HepG2 (cell line): ENCODE measurements around the gene TCF25. TPM values are rescaled to one million over a fixed set of nuclear protein-coding genes. Genes with fewer than 3 reads are reported as not detected.

Source experiments
- CBFB ChIP-seq: sonication (generic); formaldehyde crosslinking; IDR thresholded peaks from 2 replicates; pipeline ENCODE4 v1.4.0; 2020; ENCODE audit warnings: missing genetic modification reagents
- CSRNP1 ChIP-seq: sonication (generic); formaldehyde crosslinking; IDR thresholded peaks from 2 replicates; pipeline ENCODE4 v1.8.1; 2023; ENCODE audit warnings: mild to moderate bottlenecking, missing genetic modification reagents
- DNMT3B ChIP-seq: conservative IDR thresholded peaks from 2 replicates; pipeline ENCODE4 v1.6.1; 2016; ENCODE audit warnings: missing biosample characterization, control low read depth
- FIP1L1 ChIP-seq: fragments of 200-400 bp; formaldehyde crosslinking; IDR thresholded peaks from 2 replicates; pipeline ENCODE4 v1.6.1; 2018; ENCODE audit warnings: low read depth, mild to moderate bottlenecking, low read length, moderate library complexity, borderline replicate concordance; ENCODE audit not compliant: insufficient read depth
- HNF4A ChIP-seq: sonication (generic); formaldehyde crosslinking; IDR thresholded peaks from 2 replicates; pipeline ENCODE4 v1.4.0; 2020; ENCODE audit warnings: missing genetic modification reagents
- LRRFIP1 ChIP-seq: sonication (generic); formaldehyde crosslinking; conservative IDR thresholded peaks from 2 replicates; pipeline ENCODE4 v1.4.0; 2020; ENCODE audit warnings: missing genetic modification reagents
- NAIF1 ChIP-seq: sonication (generic); formaldehyde crosslinking; IDR thresholded peaks from 2 replicates; pipeline ENCODE4 v1.5.0; 2020; ENCODE audit warnings: mild to moderate bottlenecking, missing genetic modification reagents, borderline replicate concordance
- SMAD1 ChIP-seq: sonication (generic); formaldehyde crosslinking; IDR thresholded peaks from 2 replicates; pipeline ENCODE4 v1.4.0; 2020; ENCODE audit warnings: missing genetic modification reagents, low read depth, mild to moderate bottlenecking, borderline replicate concordance
- SOX6 ChIP-seq, 2 experiments: fragments of 450-650 bp in 1 of 2; sonication (generic) in 1 of 2; formaldehyde crosslinking in 1 of 2; IDR thresholded peaks; 2 replicates each; pipeline versions ENCODE4 v1.4.0 to v1.6.1; 2017 to 2020; ENCODE audit warnings: antibody characterized with exemption in 1 of 2, mild to moderate bottlenecking in 1 of 2, missing genetic modification reagents in 1 of 2
- SRSF1 ChIP-seq: fragments of 200-400 bp; formaldehyde crosslinking; optimal IDR thresholded peaks from 2 replicates; pipeline ENCODE3; 2017; ENCODE audit warnings: mild to moderate bottlenecking, low read depth, low read length, moderate library complexity
- THAP11 ChIP-seq: IDR thresholded peaks from 2 replicates; pipeline ENCODE4 v1.6.1; 2016; ENCODE audit warnings: missing biosample characterization, missing genetic modification reagents
- ZBTB25 ChIP-seq: IDR thresholded peaks from 2 replicates; pipeline ENCODE4 v1.6.1; 2018; ENCODE audit warnings: missing genetic modification reagents
- ZNF121 ChIP-seq: sonication (generic); formaldehyde crosslinking; IDR thresholded peaks from 2 replicates; pipeline ENCODE4 v1.5.0; 2020; ENCODE audit warnings: mild to moderate bottlenecking, missing genetic modification reagents
- ZNF629 ChIP-seq: sonication (generic); formaldehyde crosslinking; conservative IDR thresholded peaks from 2 replicates; pipeline ENCODE4 v1.5.0; 2020; ENCODE audit warnings: missing genetic modification reagents
- ZNF772 ChIP-seq: sonication (generic); formaldehyde crosslinking; IDR thresholded peaks from 2 replicates; pipeline ENCODE4 v1.5.0; 2020; ENCODE audit warnings: mild to moderate bottlenecking, missing genetic modification reagents
- ZNF775 ChIP-seq: sonication (generic); formaldehyde crosslinking; IDR thresholded peaks from 2 replicates; pipeline ENCODE4 v1.4.0; 2020; ENCODE audit warnings: missing genetic modification reagents, mild to moderate bottlenecking, moderate library complexity, borderline replicate concordance
- ZSCAN22 ChIP-seq: sonication (generic); formaldehyde crosslinking; IDR thresholded peaks from 2 replicates; pipeline ENCODE4 v1.4.0; 2020; ENCODE audit warnings: mild to moderate bottlenecking, missing genetic modification reagents
- polyA plus RNA-seq, 8 experiments: library from polyadenylated mRNA; depleted of rRNA in 3 of 8; stranded (reverse) in 7 of 8; unstranded in 1 of 8; fragments of >200 nt; fragmentation: Illumina TruSeq in 4 of 8; extraction: Trizol in 4 of 8; gene quantifications; 2 replicates each; pipeline versions ENCODE4 v1.2.1 to v1.2.3, GENCODE V29; 2011 to 2016; ENCODE audit warnings: low read depth in 4 of 8, missing spikeins in 1 of 8, mixed read lengths in 1 of 8; ENCODE audit not compliant: insufficient read depth in 1 of 8
- total RNA-seq, 5 experiments: library from RNA; depleted of rRNA; stranded (reverse); fragments of >200 nt; fragmentation: Illumina TruSeq; extraction: Trizol; gene quantifications; 2 replicates each; pipeline ENCODE4 v1.2.3, GENCODE V29; 2016; ENCODE audit warnings: low read depth in 1 of 5
- TF ChIP-seq, protein P1 (sequence below): sonication (generic); formaldehyde crosslinking; IDR thresholded peaks from 2 replicates; pipeline ENCODE4 v1.5.0; 2020; ENCODE audit warnings: mild to moderate bottlenecking, missing genetic modification reagents, borderline replicate concordance
- TF ChIP-seq, protein P2 (sequence below): sonication (generic); formaldehyde crosslinking; IDR thresholded peaks from 2 replicates; pipeline ENCODE4 v1.9.0; 2021; ENCODE audit warnings: missing genetic modification reagents, mild to moderate bottlenecking, borderline replicate concordance

Gene TCF25
- total and polyA plus RNA-seq, 2 of the 13 experiments (the other 11 are each of a cell fraction or from before 2014, with no cell fraction given) = 138 to 206 TPM

DNA sequence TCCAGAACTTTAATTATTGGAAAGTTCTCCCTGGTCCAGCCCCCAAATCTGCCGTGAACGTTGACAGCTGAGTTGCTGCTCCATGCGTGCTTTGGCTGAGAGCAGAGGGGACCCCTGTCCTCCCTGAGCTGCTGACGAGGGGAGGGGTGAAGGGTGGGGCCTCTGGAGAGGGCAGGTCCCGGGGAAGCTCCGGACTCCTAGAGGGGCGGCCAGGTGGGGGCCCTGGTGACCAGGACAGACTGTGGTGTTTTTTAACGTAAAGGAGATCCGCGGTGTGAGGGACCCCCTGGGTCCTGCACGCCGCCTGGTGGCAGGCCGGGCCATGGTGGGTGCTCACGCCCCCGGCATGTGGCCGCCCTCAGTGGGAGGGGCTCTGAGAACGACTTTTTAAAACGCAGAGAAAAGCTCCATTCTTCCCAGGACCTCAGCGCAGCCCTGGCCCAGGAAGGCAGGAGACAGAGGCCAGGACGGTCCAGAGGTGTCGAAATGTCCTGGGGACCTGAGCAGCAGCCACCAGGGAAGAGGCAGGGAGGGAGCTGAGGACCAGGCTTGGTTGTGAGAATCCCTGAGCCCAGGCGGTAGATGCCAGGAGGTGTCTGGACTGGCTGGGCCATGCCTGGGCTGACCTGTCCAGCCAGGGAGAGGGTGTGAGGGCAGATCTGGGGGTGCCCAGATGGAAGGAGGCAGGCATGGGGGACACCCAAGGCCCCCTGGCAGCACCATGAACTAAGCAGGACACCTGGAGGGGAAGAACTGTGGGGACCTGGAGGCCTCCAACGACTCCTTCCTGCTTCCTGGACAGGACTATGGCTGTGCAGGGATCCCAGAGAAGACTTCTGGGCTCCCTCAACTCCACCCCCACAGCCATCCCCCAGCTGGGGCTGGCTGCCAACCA, 45.3 kb downstream of the TCF25 start, which contains the start of gene MC1R (continued):
- TF ChIP-seq ZNF772 (CRISPR knock-in tag) (peak; percentile 90), FIP1L1 (no peak), THAP11 (CRISPR knock-in tag) (peak; percentile 71), NAIF1 (no peak), ZSCAN22 (CRISPR knock-in tag) (no peak), SRSF1 (peak; percentile 56), SOX6 (IDR thresholded peaks at IDR 0.05) (no peak), SOX6 (CRISPR knock-in tag; IDR thresholded peaks at IDR 0.05) (peak; percentile 78; the same call in 1 of the 2 replicates), ZBTB25 (CRISPR knock-in tag) (peak; percentile 86), SMAD1 (peak; percentile 40; the same call in 1 of the 2 replicates), CSRNP1 (CRISPR knock-in tag) (no peak; the same call in 1 of the 2 replicates), ZNF775 (CRISPR knock-in tag) (no peak), HNF4A (CRISPR knock-in tag) (no peak; the same call in 1 of the 2 replicates), ZNF629 (CRISPR knock-in tag) (no peak), ZNF121 (peak; percentile 16; the same call in 1 of the 2 replicates), LRRFIP1 (no peak), DNMT3B (CRISPR knock-in tag) (no peak), CBFB (CRISPR knock-in tag) (peak; percentile 60)
- TF ChIP-seq, protein P1, sequence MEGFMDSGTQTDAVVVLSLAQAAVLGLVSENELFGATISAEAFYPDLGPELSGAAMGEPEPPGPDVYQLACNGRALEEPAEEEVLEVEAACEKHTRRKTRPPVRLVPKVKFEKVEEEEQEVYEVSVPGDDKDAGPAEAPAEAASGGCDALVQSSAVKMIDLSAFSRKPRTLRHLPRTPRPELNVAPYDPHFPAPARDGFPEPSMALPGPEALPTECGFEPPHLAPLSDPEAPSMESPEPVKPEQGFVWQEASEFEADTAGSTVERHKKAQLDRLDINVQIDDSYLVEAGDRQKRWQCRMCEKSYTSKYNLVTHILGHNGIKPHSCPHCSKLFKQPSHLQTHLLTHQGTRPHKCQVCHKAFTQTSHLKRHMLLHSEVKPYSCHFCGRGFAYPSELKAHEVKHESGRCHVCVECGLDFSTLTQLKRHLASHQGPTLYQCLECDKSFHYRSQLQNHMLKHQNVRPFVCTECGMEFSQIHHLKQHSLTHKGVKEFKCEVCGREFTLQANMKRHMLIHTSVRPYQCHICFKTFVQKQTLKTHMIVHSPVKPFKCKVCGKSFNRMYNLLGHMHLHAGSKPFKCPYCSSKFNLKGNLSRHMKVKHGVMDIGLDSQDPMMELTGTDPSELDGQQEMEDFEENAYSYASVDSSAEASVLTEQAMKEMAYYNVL (CRISPR knock-in tag) = peak; percentile 85; the same call in 1 of the 2 replicates
- TF ChIP-seq, protein P2, sequence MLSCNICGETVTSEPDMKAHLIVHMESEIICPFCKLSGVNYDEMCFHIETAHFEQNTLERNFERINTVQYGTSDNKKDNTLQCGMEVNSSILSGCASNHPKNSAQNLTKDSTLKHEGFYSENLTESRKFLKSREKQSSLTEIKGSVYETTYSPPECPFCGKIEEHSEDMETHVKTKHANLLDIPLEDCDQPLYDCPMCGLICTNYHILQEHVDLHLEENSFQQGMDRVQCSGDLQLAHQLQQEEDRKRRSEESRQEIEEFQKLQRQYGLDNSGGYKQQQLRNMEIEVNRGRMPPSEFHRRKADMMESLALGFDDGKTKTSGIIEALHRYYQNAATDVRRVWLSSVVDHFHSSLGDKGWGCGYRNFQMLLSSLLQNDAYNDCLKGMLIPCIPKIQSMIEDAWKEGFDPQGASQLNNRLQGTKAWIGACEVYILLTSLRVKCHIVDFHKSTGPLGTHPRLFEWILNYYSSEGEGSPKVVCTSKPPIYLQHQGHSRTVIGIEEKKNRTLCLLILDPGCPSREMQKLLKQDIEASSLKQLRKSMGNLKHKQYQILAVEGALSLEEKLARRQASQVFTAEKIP (CRISPR knock-in tag) = no peak
